ENCODE results near the gene IFIT1B. TPM values are rescaled to one million over a fixed set of nuclear protein-coding genes. Genes with fewer than 3 reads are reported as not detected.

IFIT1B gene
- total and polyA plus RNA-seq, 9 of the 15 experiments (the other 6 are each of a cell fraction or from before 2014, with no cell fraction given), result not detected

DNA sequence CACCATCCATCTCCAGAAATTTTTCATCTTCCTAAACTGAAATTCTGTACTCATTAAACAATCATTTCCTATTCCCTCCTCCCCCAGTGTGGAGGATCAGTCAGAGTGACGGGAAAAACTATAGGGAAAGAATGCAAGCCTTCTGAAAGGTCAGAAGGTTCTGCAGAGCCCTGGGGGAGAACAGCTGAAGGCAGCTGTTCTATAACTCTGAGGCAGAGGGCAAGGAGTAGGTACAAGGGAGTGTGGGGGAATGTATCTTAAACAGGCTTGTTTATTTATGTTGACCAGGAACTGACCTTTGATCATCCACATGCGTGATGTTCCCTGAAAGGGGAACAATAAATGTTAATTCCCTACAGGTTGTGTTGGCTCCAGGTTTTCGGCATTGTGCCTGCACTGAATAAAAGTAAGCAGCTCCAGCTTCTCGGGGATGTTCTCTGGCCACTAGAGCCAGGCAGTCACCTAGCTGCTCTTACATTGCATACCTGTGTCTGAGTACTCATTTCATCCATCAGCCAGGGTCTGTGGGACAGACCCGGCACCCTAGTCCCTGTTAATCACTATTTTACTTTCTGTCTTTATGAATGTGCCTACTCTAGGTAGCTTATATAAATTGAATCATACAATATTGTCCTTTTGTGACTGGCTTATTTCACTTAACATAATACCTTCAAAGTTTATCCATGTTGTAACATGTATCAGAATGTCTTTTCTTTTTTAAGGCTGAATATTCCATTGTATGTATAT, 20.3 kb downstream of the IFIT1B start (continued):
- TF ChIP-seq SNIP1 (IDR thresholded peaks at IDR 0.05; ENCODE audit: low read depth) (no peak), TSHZ1 (CRISPR knock-in tag; IDR thresholded peaks at IDR 0.05) (no peak)

DNA sequence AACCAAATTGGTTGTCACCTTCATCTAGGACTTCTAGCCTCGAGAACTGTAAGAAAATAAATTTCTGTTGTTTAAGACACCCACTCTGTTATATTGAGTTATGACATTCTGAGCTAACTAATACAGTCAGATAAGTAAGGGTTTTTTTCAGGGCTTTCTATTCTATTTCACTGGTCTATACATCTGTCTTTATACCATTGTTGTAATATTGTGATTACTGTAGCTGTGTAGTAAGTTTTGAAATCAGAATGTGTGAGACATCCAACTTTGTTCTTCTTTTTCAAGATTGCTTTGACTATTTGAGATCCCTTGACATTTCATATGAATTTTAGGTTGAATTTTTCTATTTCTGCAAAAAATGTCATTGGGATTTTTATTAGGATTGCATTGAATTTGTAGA, 22.1 kb downstream of the IFIT1B start:
- Histone ChIP-seq H3K27me3 (ENCODE audit: control insufficient read depth in 2 of 2, insufficient read depth in 2 of 2, low read length in 2 of 2) (no peaks in the 10 kb centered on the region), H3K4me1 (replicated peaks in 1 of 2; ENCODE audit: control insufficient read depth in 2 of 2, insufficient read depth in 2 of 2, low read length in 2 of 2) (no peaks in the 10 kb centered on the region; a peak in 1 of 5 replicates), H4K20me1 (replicated peaks; ENCODE audit: control insufficient read depth, insufficient read depth, low read length) (no peaks in the 10 kb centered on the region), H3K79me2 (ENCODE audit: control insufficient read depth, insufficient read depth, low read length) (no peaks in the 10 kb centered on the region), H3K27ac (ENCODE audit: extremely low read depth, low read depth, low read length) (no peak overlapping the region), H3K36me3 (ENCODE audit: control insufficient read depth, insufficient read depth, low read length) (no peaks in the 10 kb centered on the region), H3K9me1 (ENCODE audit: control insufficient read depth, insufficient read depth, low read length) (no peaks in the 10 kb centered on the region), H3K9ac (ENCODE audit: insufficient read depth in 1 of 2, low read depth in 2 of 2, low read length in 2 of 2) (no peak overlapping the region), H3K9me3 (replicated peaks; ENCODE audit: control insufficient read depth, insufficient read depth, low read depth, low read length) (no peaks in the 10 kb centered on the region), H3K4me2 (ENCODE audit: insufficient read depth, low read length) (no peak overlapping the region), H2AFZ (ENCODE audit: low read depth, low read length) (no peak overlapping the region), H3K4me3 (no peak overlapping the region)
- ChIA-PET POLR2A (no interaction called here), CTCF (ENCODE audit: low intra/inter-chr PET ratio) (no interaction called here)
- in situ Hi-C loops (cut with MboI) (no loop called here), intact Hi-C loops (cut with micrococcal nuclease) (no loop called here)
- no peak for FAIRE-seq
- BruUV-seq (replicated peaks), result no TSS peak
- ATAC-seq, result no peak
- DNase-seq (ENCODE audit: extremely low read depth in 1 of 4, low spot score in 3 of 4), result no peak
- WGBS (ENCODE audit: insufficient coverage, low coverage, missing lambda C conversion rate), result 0% methylated on average over 1 of the region's 1 CpG
- TF ChIP-seq GABPB1 (CRISPR knock-in tag; IDR thresholded peaks at IDR 0.05) (no peak), E2F3 (CRISPR knock-in tag; IDR thresholded peaks at IDR 0.05) (no peak), ZNF444 (CRISPR knock-in tag; IDR thresholded peaks at IDR 0.05) (no peak), SIN3B (IDR thresholded peaks at IDR 0.05; ENCODE audit: low read depth) (no peak), CBFA2T3 (IDR thresholded peaks at IDR 0.05) (no peak), LARP7 (IDR thresholded peaks at IDR 0.05) (no peak), MYBL2 (IDR thresholded peaks at IDR 0.05; ENCODE audit: low read depth) (no peak), MYBL2 (CRISPR knock-in tag; IDR thresholded peaks at IDR 0.05; ENCODE audit: borderline replicate concordance) (no peak), KAT7 (CRISPR knock-in tag; IDR thresholded peaks at IDR 0.05; ENCODE audit: borderline replicate concordance) (no peak), HDAC2 (IDR thresholded peaks at IDR 0.05) (no peak), PURB (CRISPR knock-in tag; IDR thresholded peaks at IDR 0.05; ENCODE audit: low read depth) (no peak), YBX1 (IDR thresholded peaks at IDR 0.05) (no peak), BDP1 (IDR thresholded peaks at IDR 0.05; ENCODE audit: insufficient read depth, insufficient read length) (no peak), ZC3H8 (IDR thresholded peaks at IDR 0.05) (no peak), ZFPM2 (CRISPR knock-in tag; IDR thresholded peaks at IDR 0.05) (no peak)
- TF ChIP-seq, protein P1, sequence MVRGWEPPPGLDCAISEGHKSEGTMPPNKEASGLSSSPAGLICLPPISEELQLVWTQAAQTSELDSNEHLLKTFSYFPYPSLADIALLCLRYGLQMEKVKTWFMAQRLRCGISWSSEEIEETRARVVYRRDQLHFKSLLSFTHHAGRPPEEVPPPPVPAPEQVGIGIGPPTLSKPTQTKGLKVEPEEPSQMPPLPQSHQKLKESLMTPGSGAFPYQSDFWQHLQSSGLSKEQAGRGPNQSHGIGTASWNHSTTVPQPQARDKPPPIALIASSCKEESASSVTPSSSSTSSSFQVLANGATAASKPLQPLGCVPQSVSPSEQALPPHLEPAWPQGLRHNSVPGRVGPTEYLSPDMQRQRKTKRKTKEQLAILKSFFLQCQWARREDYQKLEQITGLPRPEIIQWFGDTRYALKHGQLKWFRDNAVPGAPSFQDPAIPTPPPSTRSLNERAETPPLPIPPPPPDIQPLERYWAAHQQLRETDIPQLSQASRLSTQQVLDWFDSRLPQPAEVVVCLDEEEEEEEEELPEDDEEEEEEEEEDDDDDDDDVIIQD (CRISPR knock-in tag; IDR thresholded peaks at IDR 0.05), result no peak

Measured in K562 (cell line).